ENCODE measurements around the gene TPK1.

DNA sequence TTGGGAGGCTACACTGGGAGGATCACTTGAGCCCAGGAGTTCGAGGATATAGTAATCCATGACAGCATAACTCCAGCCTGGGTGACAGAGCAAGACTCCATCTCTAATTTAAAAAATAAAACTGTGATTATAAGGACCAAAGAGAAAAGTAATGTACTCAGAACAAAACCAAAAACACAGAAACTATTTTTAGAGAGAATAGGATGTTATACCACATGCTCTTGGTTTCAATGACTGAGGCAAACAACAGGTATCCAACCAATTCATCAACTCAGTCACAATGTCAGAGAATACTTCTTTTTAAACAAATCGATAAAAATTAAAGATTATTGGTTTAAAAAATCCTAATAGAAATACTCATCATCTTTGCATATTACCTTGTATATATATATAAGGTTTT lies 186.7 kb downstream of the TPK1 start:
- no peak for TF ChIP-seq CTCF (IDR thresholded peaks at IDR 0.05)
- no peak for TF ChIP-seq POLR2A (IDR thresholded peaks at IDR 0.05)
